NCI-H1694 (cell line): Measurements from ENCODE around the gene KLRK1.
"Not testable (repeated sequence)": the region's sequence is repeated elsewhere in the genome, so short reads cannot be mapped to it uniquely, and the experiment has no call there.

Experiments
- DNase-seq: peaks from one replicate; lab custom pipeline; 2025; lab: John Stamatoyannopoulos, UW

Gene KLRK1

GRCh38 chr12:10362828-10363657 is 26.8 kb downstream of the KLRK1 start:
- DNase-seq, result no peak

- DNase-seq, result no peak
Measured at GRCh38 chr12:10362325-10362724, 27.5 kb downstream of the KLRK1 start.

- no peak for DNase-seq
Measured at GRCh38 chr12:10361622-10362021, 28.2 kb downstream of the KLRK1 start.

GRCh38 chr12:10361084-10361483 is 28.8 kb downstream of the KLRK1 start:
- no peak for DNase-seq

- DNase-seq, result no peak
Measured at GRCh38 chr12:10358969-10359368, 30.9 kb downstream of the KLRK1 start.

- DNase-seq, result no peak
Measured at GRCh38 chr12:10358131-10358530, 31.7 kb downstream of the KLRK1 start.

GRCh38 chr12:10354502-10354901 is 35.3 kb downstream of the KLRK1 start:
- no peak for DNase-seq

GRCh38 chr12:10354071-10354470 is 35.8 kb downstream of the KLRK1 start:
- DNase-seq, result no peak

- DNase-seq, result not testable (repeated sequence)
Measured at GRCh38 chr12:10351457-10351856, 38.4 kb downstream of the KLRK1 start.

GRCh38 chr12:10341892-10342509 is 47.8 kb downstream of the KLRK1 start:
- no peak for DNase-seq

- not testable (repeated sequence) for DNase-seq
Measured at GRCh38 chr12:10340946-10341345, 48.9 kb downstream of the KLRK1 start.

- no peak for DNase-seq
Measured at GRCh38 chr12:10339053-10339840, 50.6 kb downstream of the KLRK1 start.

- DNase-seq, result not testable (repeated sequence)
Measured at GRCh38 chr12:10338470-10338869, 51.4 kb downstream of the KLRK1 start.

- DNase-seq, result not testable (repeated sequence)
Measured at GRCh38 chr12:10336196-10336595, 53.6 kb downstream of the KLRK1 start.

- peak; percentile 9 for DNase-seq
Measured at GRCh38 chr12:10331642-10332239, 58.1 kb downstream of the KLRK1 start.

GRCh38 chr12:10328691-10329090 is 61.1 kb downstream of the KLRK1 start:
- not testable (repeated sequence) for DNase-seq
